Measurements from ENCODE around the gene HERPUD2.

GRCh38 chr7:35613150-35613549 is 81.8 kb downstream of the HERPUD2 start:
- TF ChIP-seq CTCF (IDR thresholded peaks at IDR 0.05; ENCODE audit: poor library complexity) (no peak), EZH2 (IDR thresholded peaks at IDR 0.05; ENCODE audit: borderline replicate concordance) (no peak), EZH2phosphoT487 (IDR thresholded peaks at IDR 0.05; ENCODE audit: low read depth, severe bottlenecking, unreplicated experiment) (no peak)

All from hepatocyte (in vitro differentiated cells).